Measurements from ENCODE around the gene CENPF. TPM values are rescaled to one million over a fixed set of nuclear protein-coding genes. Genes with fewer than 3 reads are reported as not detected.

Gene CENPF
- polyA plus RNA-seq, 2 donors: 7.0 to 15.9 TPM

DNA sequence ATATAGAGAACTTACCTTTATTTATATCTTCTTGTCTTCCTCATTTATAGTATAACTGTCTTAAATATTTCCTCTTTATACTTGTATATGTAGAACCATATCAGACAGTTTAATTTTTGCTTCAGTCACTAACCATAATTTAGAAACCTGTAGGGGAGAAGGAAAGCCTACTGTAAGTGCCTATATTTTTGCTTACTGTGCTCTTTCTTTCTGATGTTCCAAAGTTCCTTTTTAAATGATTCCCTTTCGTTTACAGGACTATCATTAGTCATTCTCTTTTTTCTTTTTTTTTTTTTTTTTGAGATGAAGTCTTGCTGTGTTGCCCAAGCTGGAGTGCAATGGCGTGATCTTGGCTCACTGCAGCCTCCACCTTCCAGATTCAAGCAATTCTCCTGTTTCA, 109.7 kb downstream of the CENPF start:
- Histone ChIP-seq H3K27ac (ENCODE audit: low read depth in 2 of 2, low read length in 1 of 2) (no peak overlapping the region), H3K4me1 (ENCODE audit: control insufficient read depth in 2 of 2, insufficient read depth in 2 of 2, low read length in 1 of 2) (no peaks in the 10 kb centered on the region), H3K36me3 (ENCODE audit: control insufficient read depth in 2 of 2, insufficient read depth in 2 of 2, low read length in 1 of 2) (no peaks in the 10 kb centered on the region), H3K27me3 (ENCODE audit: control insufficient read depth in 1 of 2, insufficient read depth in 2 of 2, low read length in 2 of 2) (peaks cover 0 to 3% of the 10 kb centered on the region in 2 donors), H3K4me3 (ENCODE audit: low read depth in 1 of 2, low read length in 2 of 2) (no peak overlapping the region), H3K9me3 (ENCODE audit: control insufficient read depth in 2 of 2, insufficient read depth in 1 of 2, low read depth in 1 of 2, low read length in 1 of 2) (no peaks in the 10 kb centered on the region)
- WGBS, 2 donors: 48 to 67% methylated on average over 2 of the region's 2 CpGs

Other genes with a start within 250 kb of the CENPF start
- 1 to 10 TPM; 2.4 to 4.1 TPM for gene PTPN14, start 51.6 kb upstream of the CENPF start, polyA plus RNA-seq